Activated B cell treated with CpG ODN at 0.5 μM for 24 hours (primary cell): ENCODE results near the gene PPEF1. TPM values are rescaled to one million over a fixed set of nuclear protein-coding genes. Genes with fewer than 3 reads are reported as not detected.

ENCODE experiments used
- ATAC-seq: fragments of 200-7000 bp; cut with Tn5 transposase; one replicate; pipeline ENCODE4 v1.10.0; 2021; ENCODE audit warnings: low read depth, mild to moderate bottlenecking, moderate library complexity
- CTCF ChIA-PET: fragments of 350-600 bp; sonication (Branson Sonifier 250); formaldehyde crosslinking; loops from one replicate; lab custom pipeline; 2021; ENCODE audit warnings: antibody characterized with exemption; lab: Charles Lee
- POLR2A ChIA-PET: fragments of 350-600 bp; sonication (Branson Sonifier 250); formaldehyde crosslinking; loops from one replicate; lab custom pipeline; 2021; ENCODE audit warnings: antibody characterized with exemption; lab: Charles Lee
- DNase-seq: peaks from one replicate; pipeline ENCODE4 v3.0.0; 2022
- H3K27ac Mint-ChIP-seq: one replicate; pipeline ENCODE4 v1.8.0; 2020; ENCODE audit warnings: mixed read lengths
- H3K27me3 Mint-ChIP-seq: one replicate; pipeline ENCODE4 v1.8.0; 2021; ENCODE audit warnings: mixed read lengths
- H3K36me3 Mint-ChIP-seq: one replicate; pipeline ENCODE4 v1.8.0; 2021; ENCODE audit warnings: low read depth, mixed read lengths
- H3K4me1 Mint-ChIP-seq: one replicate; pipeline ENCODE4 v1.8.0; 2021; ENCODE audit warnings: mixed read lengths
- H3K4me3 Mint-ChIP-seq: one replicate; pipeline ENCODE4 v1.8.0; 2020; ENCODE audit warnings: mild to moderate bottlenecking, mixed read lengths
- H3K9me3 Mint-ChIP-seq: one replicate; pipeline ENCODE4 v1.8.0; 2020; ENCODE audit warnings: mixed read lengths
- intact Hi-C: fragments of 100-400 bp; cut with micrococcal nuclease; formaldehyde crosslinking; loops from one replicate; pipeline ENCODE4 v1.15.1; 2024
- total RNA-seq: library from RNA; stranded (reverse); gene quantifications from 2 replicates; pipeline ENCODE4 v1.2.3, GENCODE V29; 2022
- TF ChIP-seq, protein P1 (sequence below): fragments of 200-600 bp; IDR thresholded peaks from one replicate; pipeline ENCODE4 v1.8.0; 2022; ENCODE audit warnings: antibody characterized with exemption, mild to moderate bottlenecking

Gene PPEF1
- total RNA-seq, 1 donor from 2014 or later, result not detected

DNA sequence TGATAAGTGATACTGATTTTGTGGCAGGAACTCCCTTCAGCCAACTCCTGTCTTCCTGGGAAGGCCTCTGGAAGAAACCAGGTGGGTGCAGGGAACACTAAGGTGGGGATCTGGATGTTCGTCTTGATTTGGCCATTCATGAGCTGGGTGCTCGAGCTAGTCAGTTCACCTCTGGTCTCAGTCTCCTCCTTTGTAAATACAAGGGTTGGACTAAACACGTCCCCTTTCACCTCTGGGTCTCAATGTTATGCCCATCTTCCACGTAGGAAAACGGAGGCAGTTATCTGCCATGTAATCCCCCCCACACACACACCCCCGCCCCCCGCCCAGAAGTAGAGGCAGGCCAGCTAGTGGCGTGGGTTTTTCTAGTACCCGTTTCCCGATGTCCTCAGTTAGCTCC is 31.4 kb upstream of the PPEF1 start:
- ChIA-PET POLR2A (interaction anchor here (0.6 to 1.9 kb wide), 4 partner anchors 211 to 1699 kb away, joined by 3 to 10 read pairs (median 4); no protein-coding TSS in a partner anchor), CTCF (no interaction called here)
- Mint-ChIP-seq H3K4me3 (no peak overlapping the region), H3K27ac (peak overlapping the region; percentile 41), H3K9me3 (no peaks in the 10 kb centered on the region), H3K4me1 (peaks cover 12% of the 10 kb centered on the region), H3K27me3 (no peaks in the 10 kb centered on the region), H3K36me3 (peaks cover 3% of the 10 kb centered on the region)
- no peak for ATAC-seq
- TF ChIP-seq, protein P1, sequence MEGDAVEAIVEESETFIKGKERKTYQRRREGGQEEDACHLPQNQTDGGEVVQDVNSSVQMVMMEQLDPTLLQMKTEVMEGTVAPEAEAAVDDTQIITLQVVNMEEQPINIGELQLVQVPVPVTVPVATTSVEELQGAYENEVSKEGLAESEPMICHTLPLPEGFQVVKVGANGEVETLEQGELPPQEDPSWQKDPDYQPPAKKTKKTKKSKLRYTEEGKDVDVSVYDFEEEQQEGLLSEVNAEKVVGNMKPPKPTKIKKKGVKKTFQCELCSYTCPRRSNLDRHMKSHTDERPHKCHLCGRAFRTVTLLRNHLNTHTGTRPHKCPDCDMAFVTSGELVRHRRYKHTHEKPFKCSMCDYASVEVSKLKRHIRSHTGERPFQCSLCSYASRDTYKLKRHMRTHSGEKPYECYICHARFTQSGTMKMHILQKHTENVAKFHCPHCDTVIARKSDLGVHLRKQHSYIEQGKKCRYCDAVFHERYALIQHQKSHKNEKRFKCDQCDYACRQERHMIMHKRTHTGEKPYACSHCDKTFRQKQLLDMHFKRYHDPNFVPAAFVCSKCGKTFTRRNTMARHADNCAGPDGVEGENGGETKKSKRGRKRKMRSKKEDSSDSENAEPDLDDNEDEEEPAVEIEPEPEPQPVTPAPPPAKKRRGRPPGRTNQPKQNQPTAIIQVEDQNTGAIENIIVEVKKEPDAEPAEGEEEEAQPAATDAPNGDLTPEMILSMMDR, result no peak
- intact Hi-C loops, result no loop called here
- no peak for DNase-seq

DNA sequence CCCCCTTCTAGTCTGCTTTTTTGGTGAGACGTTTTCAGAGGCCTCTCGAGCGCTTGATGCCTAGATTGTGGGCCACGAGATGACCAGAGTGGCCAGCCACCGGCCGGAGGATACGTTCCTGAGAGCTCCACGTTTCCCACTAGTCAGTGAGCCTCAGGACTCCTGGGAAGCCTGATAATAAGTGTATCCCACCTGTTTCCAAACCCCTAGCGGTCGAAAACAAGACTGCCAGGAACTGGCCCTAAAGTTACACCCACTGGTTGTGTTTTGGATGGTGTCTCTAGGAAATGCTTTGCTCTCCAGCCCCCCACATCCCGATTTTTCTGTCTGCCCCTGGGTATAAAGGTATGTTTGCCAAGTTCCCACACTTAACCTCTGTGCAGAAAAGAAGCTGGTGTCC is 31.0 kb upstream of the PPEF1 start:
- Mint-ChIP-seq H3K4me1 (peaks cover 12% of the 10 kb centered on the region), H3K27me3 (no peaks in the 10 kb centered on the region), H3K36me3 (peaks cover 3% of the 10 kb centered on the region), H3K27ac (no peak overlapping the region), H3K4me3 (no peak overlapping the region), H3K9me3 (no peaks in the 10 kb centered on the region)
- CTCF ChIA-PET, result no interaction called here
- POLR2A ChIA-PET, result interaction anchor here (0.6 to 1.9 kb wide), 3 partner anchors 210 to 931 kb away, joined by 4 to 10 read pairs (median 5); no protein-coding TSS in a partner anchor
- DNase-seq (no peak), ATAC-seq (no peak)
- TF ChIP-seq, protein P1, result no peak
- intact Hi-C loops, result no loop called here

DNA sequence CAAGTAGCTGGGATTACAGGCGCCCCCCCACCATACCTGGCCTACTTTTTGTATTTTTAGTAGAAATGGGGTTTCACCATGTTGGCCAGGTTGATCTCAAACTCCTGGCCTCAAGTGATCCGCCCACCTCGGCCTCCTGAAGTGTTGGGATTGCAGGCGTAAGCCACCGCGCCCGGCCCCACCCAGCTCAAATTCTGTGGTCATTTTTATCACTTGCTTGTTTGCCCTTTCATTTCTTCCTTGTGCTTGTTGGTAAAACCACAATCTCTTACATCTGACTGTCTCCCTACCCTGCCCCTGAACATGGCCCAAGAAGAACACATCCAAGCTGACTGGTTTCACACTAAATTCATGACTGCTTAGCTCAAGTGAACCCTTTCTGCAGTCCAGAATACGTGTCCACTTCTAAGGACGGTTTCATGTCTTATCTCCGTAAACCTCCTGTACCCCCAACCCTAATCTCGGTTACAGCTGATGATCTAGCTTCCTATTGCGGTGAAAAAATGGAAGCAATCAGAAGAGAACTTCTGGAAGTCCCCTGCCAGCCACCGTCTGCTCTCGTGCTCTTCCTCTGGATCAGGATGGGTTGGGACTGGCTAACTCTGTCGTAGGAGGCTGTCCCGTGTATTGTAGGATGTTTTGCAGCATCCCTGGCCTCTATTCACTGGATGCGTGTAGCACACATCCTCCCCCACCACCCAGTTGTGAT is 30.1 kb upstream of the PPEF1 start:
- ChIA-PET CTCF (no interaction called here), POLR2A (no interaction called here)
- no peak overlapping the region for H3K4me3 Mint-ChIP-seq
- DNase-seq (no peak), ATAC-seq (no peak)
- TF ChIP-seq, protein P1, result no peak
- H3K4me1 Mint-ChIP-seq, result peaks cover 12% of the 10 kb centered on the region
- H3K9me3 Mint-ChIP-seq, result no peaks in the 10 kb centered on the region
- H3K27me3 Mint-ChIP-seq, result no peaks in the 10 kb centered on the region
- no peak overlapping the region for H3K27ac Mint-ChIP-seq
- intact Hi-C loops, result no loop called here
- H3K36me3 Mint-ChIP-seq, result peaks cover 3% of the 10 kb centered on the region

DNA sequence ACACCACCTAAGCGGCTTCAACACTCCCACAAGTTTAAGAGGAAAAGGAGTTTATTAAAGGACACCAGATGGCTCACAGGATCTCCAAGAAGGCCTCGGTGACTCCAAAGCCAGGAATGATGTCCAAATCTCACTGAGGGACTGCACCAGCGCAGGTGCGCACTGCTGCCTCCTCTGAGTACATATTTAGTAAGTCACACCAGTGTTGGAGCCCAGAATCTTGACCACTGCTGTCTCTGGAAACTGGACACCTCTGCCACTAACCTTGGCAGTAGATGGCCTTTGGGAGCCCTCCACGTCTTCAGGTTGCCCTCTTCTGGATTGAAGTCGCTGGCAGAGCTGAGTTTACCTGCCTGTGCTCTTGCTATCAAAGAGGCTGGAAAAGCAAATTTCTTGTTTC is 25.4 kb upstream of the PPEF1 start:
- DNase-seq (no peak), ATAC-seq (no peak)
- CTCF ChIA-PET, result no interaction called here
- Mint-ChIP-seq H3K4me3 (no peak overlapping the region), H3K4me1 (peaks cover 5% of the 10 kb centered on the region), H3K36me3 (no peaks in the 10 kb centered on the region), H3K27ac (no peak overlapping the region), H3K9me3 (no peaks in the 10 kb centered on the region), H3K27me3 (no peaks in the 10 kb centered on the region)
- TF ChIP-seq, protein P1, result no peak
- intact Hi-C loops, result no loop called here
- POLR2A ChIA-PET, result no interaction called here

DNA sequence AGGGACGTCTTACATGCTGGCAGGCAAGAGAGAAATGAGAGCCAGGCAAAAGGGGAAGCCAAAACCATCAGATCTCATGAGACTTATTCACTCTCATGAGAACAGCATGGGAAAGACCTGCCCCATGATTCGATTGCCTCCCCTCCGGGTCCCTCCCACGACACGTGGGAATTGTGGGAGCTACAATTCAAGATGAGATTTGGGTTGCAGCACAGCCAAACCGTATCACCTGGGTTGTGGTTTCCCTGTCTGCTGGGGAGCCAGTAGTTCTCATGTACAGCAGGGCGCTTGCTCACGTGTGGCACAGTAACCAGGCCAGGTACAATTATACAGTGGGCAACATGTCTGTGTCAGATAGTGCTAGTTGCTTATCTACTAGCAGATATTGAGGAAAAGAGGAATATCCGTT is 24.5 kb upstream of the PPEF1 start:
- ChIA-PET POLR2A (no interaction called here), CTCF (no interaction called here)
- Mint-ChIP-seq H3K27me3 (no peaks in the 10 kb centered on the region), H3K27ac (no peak overlapping the region), H3K9me3 (no peaks in the 10 kb centered on the region), H3K4me1 (peaks cover 3% of the 10 kb centered on the region), H3K36me3 (no peaks in the 10 kb centered on the region), H3K4me3 (no peak overlapping the region)
- intact Hi-C loops, result no loop called here
- DNase-seq, result no peak
- peak; percentile 34 for ATAC-seq
- TF ChIP-seq, protein P1, result no peak
